ENCODE measurements around the gene FBXL19. TPM values are rescaled to one million over a fixed set of nuclear protein-coding genes. Genes with fewer than 3 reads are reported as not detected.
A peak's percentile ranks its signal among the peaks of the same experiment; 100 is the strongest.

The FBXL19 gene
- total RNA-seq, 1 donor from 2014 or later: 24.3 TPM

DNA sequence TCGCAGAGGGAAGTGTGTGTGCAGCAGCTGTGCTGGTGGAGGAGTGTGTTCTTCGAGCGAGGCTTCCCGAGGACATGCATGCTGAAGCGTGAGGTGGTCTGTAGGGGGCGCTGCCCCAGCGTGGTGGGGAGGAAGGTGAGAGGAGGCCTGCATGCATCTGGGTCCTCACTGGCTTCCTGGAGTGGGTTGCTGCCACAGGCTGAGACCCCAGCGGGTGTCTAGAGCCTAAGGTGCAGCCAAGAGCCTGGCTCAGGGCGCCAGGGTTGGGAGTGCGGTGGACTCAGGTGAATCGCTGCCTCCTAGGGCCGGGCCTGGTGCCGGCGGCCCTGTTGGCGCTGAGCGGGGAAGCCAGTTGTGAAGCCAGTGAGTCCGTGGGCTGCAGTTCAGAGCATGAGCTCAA, 54.1 kb downstream of the FBXL19 start:
- no peaks in the 10 kb centered on the region for H3K9me3 Mint-ChIP-seq (ENCODE audit: unreplicated experiment)
- TF ChIP-seq, protein P1, sequence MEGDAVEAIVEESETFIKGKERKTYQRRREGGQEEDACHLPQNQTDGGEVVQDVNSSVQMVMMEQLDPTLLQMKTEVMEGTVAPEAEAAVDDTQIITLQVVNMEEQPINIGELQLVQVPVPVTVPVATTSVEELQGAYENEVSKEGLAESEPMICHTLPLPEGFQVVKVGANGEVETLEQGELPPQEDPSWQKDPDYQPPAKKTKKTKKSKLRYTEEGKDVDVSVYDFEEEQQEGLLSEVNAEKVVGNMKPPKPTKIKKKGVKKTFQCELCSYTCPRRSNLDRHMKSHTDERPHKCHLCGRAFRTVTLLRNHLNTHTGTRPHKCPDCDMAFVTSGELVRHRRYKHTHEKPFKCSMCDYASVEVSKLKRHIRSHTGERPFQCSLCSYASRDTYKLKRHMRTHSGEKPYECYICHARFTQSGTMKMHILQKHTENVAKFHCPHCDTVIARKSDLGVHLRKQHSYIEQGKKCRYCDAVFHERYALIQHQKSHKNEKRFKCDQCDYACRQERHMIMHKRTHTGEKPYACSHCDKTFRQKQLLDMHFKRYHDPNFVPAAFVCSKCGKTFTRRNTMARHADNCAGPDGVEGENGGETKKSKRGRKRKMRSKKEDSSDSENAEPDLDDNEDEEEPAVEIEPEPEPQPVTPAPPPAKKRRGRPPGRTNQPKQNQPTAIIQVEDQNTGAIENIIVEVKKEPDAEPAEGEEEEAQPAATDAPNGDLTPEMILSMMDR (IDR thresholded peaks at IDR 0.05): peak; percentile 41
- DNase-seq (ENCODE audit: extremely low spot score, unreplicated experiment): no peak
- H3K4me3 Mint-ChIP-seq (ENCODE audit: unreplicated experiment): no peak overlapping the region
- peaks cover 42% of the 10 kb centered on the region for H3K36me3 Mint-ChIP-seq (ENCODE audit: unreplicated experiment)
- peaks cover 4% of the 10 kb centered on the region for H3K4me1 Mint-ChIP-seq (ENCODE audit: unreplicated experiment)
- no peaks in the 10 kb centered on the region for H3K27me3 Mint-ChIP-seq (ENCODE audit: unreplicated experiment)
- H3K27ac Mint-ChIP-seq (ENCODE audit: unreplicated experiment): no peak overlapping the region

DNA sequence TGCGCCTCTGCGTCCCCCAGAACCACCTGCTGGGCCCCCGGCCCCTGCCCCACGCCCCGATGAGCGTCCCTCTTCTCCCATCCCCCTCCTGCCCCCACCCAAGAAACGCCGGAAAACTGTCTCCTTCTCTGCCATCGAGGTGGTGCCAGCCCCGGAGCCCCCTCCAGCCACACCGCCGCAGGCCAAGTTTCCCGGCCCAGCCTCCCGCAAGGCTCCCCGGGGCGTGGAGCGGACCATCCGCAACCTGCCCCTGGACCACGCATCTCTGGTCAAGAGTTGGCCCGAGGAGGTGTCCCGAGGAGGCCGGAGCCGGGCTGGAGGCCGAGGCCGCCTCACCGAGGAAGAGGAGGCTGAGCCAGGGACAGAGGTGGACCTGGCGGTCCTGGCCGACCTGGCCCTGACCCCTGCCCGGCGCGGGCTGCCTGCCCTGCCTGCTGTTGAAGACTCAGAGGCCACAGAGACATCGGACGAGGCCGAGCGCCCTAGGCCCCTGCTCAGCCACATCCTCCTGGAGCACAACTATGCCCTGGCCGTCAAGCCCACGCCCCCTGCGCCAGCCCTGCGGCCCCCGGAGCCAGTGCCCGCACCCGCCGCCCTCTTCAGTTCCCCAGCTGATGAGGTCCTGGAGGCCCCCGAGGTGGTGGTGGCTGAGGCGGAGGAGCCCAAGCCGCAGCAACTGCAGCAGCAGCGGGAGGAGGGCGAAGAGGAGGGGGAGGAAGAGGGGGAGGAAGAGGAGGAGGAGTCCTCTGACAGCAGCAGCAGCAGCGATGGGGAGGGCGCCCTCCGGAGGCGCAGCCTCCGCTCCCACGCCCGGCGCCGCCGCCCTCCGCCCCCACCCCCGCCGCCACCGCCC, 56.0 kb downstream of the FBXL19 start:
- no peak overlapping the region for H3K27ac Mint-ChIP-seq (ENCODE audit: unreplicated experiment)
- no peaks in the 10 kb centered on the region for H3K9me3 Mint-ChIP-seq (ENCODE audit: unreplicated experiment)
- H3K4me3 Mint-ChIP-seq (ENCODE audit: unreplicated experiment): no peak overlapping the region
- H3K27me3 Mint-ChIP-seq (ENCODE audit: unreplicated experiment): no peaks in the 10 kb centered on the region
- no peaks in the 10 kb centered on the region for H3K4me1 Mint-ChIP-seq (ENCODE audit: unreplicated experiment)
- TF ChIP-seq, protein P1 (IDR thresholded peaks at IDR 0.05): no peak
- no peak for DNase-seq (ENCODE audit: extremely low spot score, unreplicated experiment)
- H3K36me3 Mint-ChIP-seq (ENCODE audit: unreplicated experiment): peaks cover 32% of the 10 kb centered on the region

DNA sequence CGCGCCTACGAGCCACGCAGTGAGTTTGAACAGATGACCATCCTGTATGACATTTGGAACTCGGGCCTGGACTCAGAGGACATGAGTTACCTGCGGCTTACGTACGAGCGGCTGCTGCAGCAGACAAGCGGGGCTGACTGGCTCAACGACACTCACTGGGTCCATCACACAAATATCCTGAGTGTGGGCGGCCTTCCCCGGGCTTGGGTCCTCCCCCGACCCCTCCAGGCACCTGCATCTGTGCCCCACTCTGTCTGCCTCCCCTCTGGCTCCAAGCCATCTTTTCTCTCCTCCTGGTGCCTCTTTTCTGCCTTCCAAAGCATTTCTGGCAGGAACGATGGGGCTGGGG, 56.6 kb downstream of the FBXL19 start:
- TF ChIP-seq, protein P1 (IDR thresholded peaks at IDR 0.05): no peak
- no peak for DNase-seq (ENCODE audit: extremely low spot score, unreplicated experiment)
- peaks cover 2% of the 10 kb centered on the region for H3K4me1 Mint-ChIP-seq (ENCODE audit: unreplicated experiment)
- no peak overlapping the region for H3K4me3 Mint-ChIP-seq (ENCODE audit: unreplicated experiment)
- peaks cover 31% of the 10 kb centered on the region for H3K36me3 Mint-ChIP-seq (ENCODE audit: unreplicated experiment)
- no peaks in the 10 kb centered on the region for H3K9me3 Mint-ChIP-seq (ENCODE audit: unreplicated experiment)
- H3K27me3 Mint-ChIP-seq (ENCODE audit: unreplicated experiment): no peaks in the 10 kb centered on the region
- H3K27ac Mint-ChIP-seq (ENCODE audit: unreplicated experiment): no peak overlapping the region

DNA sequence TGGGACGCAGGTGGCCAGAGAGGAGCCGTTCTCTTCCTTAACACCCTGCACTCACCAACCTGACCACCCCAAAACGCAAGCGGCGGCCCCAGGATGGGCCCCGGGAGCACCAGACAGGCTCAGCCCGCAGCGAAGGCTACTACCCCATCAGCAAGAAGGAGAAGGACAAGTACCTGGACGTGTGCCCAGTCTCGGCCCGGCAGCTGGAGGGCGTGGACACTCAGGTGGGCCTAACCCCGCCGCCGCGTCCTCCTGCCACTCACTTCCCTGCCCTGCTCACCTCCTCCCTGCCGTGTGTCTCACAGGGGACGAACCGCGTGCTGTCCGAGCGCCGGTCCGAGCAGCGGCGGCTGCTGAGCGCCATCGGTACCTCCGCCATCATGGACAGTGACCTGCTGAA, 57.1 kb downstream of the FBXL19 start:
- Mint-ChIP-seq H3K27ac (ENCODE audit: unreplicated experiment) (no peak overlapping the region), H3K4me3 (ENCODE audit: unreplicated experiment) (no peak overlapping the region), H3K4me1 (ENCODE audit: unreplicated experiment) (peaks cover 6% of the 10 kb centered on the region), H3K9me3 (ENCODE audit: unreplicated experiment) (no peaks in the 10 kb centered on the region), H3K27me3 (ENCODE audit: unreplicated experiment) (no peaks in the 10 kb centered on the region), H3K36me3 (ENCODE audit: unreplicated experiment) (peaks cover 31% of the 10 kb centered on the region)
- TF ChIP-seq, protein P1 (IDR thresholded peaks at IDR 0.05): no peak
- DNase-seq (ENCODE audit: extremely low spot score, unreplicated experiment): no peak

DNA sequence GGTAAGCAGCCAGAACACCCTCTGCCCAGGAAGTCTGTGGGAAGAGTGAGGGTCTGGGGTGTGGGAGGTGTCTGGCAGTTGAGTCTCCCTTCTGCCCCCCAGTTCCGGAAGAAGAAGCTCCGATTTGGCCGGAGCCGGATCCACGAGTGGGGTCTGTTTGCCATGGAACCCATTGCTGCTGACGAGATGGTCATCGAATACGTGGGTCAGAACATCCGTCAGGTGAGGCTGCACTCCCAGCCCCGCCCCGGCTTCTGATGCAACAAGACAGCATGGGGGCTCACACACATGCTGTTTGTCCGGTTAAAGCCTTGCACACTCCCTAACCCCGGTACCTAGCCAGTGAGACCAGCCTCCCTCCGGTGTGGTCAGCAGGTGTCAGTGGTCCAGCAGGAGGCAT, 57.6 kb downstream of the FBXL19 start:
- TF ChIP-seq, protein P1 (IDR thresholded peaks at IDR 0.05): no peak
- Mint-ChIP-seq H3K27me3 (ENCODE audit: unreplicated experiment) (no peaks in the 10 kb centered on the region), H3K27ac (ENCODE audit: unreplicated experiment) (no peak overlapping the region), H3K9me3 (ENCODE audit: unreplicated experiment) (no peaks in the 10 kb centered on the region), H3K4me3 (ENCODE audit: unreplicated experiment) (no peak overlapping the region), H3K36me3 (ENCODE audit: unreplicated experiment) (peaks cover 27% of the 10 kb centered on the region), H3K4me1 (ENCODE audit: unreplicated experiment) (peaks cover 9% of the 10 kb centered on the region)
- no peak for DNase-seq (ENCODE audit: extremely low spot score, unreplicated experiment)

Data from osteocyte (in vitro differentiated cells).